BLaER1 (cell line): ENCODE data around the gene MPPED1.

ENCODE experiments used
- H3K27ac ChIP-seq: shearing (Covaris generic); formaldehyde crosslinking; 2 replicates; pipeline ENCODE4 v1.8.1; 2022
- H3K27me3 ChIP-seq: shearing (Covaris generic); formaldehyde crosslinking; 2 replicates; pipeline ENCODE4 v1.8.1; 2022
- H3K36me3 ChIP-seq: shearing (Covaris generic); formaldehyde crosslinking; 2 replicates; pipeline ENCODE4 v1.8.1; 2022
- H3K4me1 ChIP-seq: shearing (Covaris generic); formaldehyde crosslinking; 2 replicates; pipeline ENCODE4 v1.8.1; 2022
- H3K4me2 ChIP-seq: shearing (Covaris generic); formaldehyde crosslinking; 2 replicates; pipeline ENCODE4 v1.8.1; 2022
- H3K4me3 ChIP-seq: shearing (Covaris generic); formaldehyde crosslinking; 2 replicates; pipeline ENCODE4 v1.8.1; 2022
- H3K9ac ChIP-seq: shearing (Covaris generic); formaldehyde crosslinking; 2 replicates; pipeline ENCODE4 v1.8.1; 2022
- H3K9me3 ChIP-seq: shearing (Covaris generic); formaldehyde crosslinking; 2 replicates; pipeline ENCODE4 v1.8.1; 2022
- H4K20me1 ChIP-seq: shearing (Covaris generic); formaldehyde crosslinking; 2 replicates; pipeline ENCODE4 v1.8.1; 2022
- Cebpa-rat ChIP-seq: shearing (Covaris generic); IDR thresholded peaks from 2 replicates; pipeline ENCODE4 v1.8.1; 2022

The MPPED1 gene

DNA sequence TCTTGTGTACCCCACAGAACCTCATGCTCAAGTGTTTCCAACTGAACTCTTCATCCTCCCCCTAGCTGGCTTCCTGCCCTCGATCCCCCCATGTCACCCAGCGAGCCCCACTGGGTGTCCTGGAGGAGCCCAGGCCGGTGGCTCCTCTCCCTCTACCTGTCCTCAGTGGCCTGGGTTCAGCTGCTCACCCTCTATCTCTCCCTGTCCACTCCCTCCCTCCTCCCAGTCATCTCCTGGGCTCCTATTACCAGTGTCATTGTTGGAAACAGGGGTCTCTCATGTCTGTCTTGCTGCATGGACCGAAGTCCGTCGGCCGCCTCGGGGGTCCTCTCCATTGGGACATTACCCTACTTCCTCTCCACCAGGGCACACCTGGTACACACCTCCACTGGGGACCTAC lies 12.9 kb upstream of the MPPED1 start:
- no peaks in the 10 kb centered on the region for H4K20me1 ChIP-seq
- peaks cover 4% of the 10 kb centered on the region; the same call in 1 of the 2 replicates for H3K4me1 ChIP-seq
- no peak overlapping the region for H3K9ac ChIP-seq
- no peak overlapping the region for H3K4me2 ChIP-seq
- no peak overlapping the region for H3K4me3 ChIP-seq
- H3K36me3 ChIP-seq, result no peaks in the 10 kb centered on the region
- no peaks in the 10 kb centered on the region for H3K9me3 ChIP-seq
- no peak for TF ChIP-seq Cebpa-rat
- no peak overlapping the region for H3K27ac ChIP-seq
- H3K27me3 ChIP-seq, result no peaks in the 10 kb centered on the region

DNA sequence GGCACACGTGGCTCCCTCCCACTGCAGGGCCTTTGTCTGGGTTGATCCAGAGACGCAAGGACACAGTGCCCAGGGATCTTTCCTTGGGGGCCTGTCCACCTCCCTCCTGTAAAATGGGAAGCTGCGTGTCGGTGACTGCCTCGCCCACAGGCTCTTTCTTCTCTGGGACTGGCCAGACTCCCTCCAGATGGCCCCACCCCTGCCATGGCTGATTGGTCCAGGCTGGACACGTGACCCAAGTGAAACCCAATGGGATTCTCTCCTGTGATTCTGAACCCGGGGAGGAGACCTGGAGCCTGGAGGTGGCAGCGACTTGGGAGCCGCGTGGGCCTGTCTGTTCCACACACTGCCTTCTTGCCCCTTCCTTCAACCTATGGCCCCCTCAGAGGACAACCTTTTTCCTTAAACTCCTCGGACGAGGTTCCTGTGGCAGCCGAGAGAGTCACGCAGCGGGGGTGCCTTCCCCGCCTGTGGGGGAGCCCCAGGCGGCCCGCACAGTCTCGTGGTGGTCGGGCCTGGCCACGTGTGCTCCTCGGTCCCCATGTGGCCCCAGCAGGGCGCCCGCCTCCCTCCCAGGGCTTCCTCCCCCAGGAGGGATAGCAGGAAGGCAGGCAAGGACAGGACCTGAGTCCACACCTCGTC lies 12.4 kb upstream of the MPPED1 start:
- H3K4me2 ChIP-seq, result no peak overlapping the region
- no peak for TF ChIP-seq Cebpa-rat

DNA sequence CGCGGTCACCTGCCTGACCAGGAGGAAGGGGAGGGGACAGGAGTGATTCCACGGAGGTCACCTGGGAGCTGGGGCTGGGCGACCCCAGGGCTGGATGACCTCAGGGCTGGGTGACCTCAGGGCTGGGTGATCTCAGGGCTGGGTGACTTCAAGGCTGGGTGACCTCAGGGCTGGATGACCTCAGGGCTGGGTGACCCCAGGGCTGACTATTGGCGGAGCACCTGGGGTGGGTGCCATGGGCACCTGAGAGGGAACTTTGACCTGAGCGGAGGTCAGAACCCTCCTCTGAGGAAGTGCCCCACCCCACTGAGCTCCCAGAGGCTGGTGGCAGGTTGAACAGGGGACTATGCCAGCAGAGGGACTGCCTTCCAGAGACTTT lies 11.8 kb upstream of the MPPED1 start:
- H3K27me3 ChIP-seq, result no peaks in the 10 kb centered on the region
- no peak overlapping the region for H3K4me2 ChIP-seq
- no peaks in the 10 kb centered on the region for H4K20me1 ChIP-seq
- H3K27ac ChIP-seq, result no peak overlapping the region
- peaks cover 4% of the 10 kb centered on the region; the same call in 1 of the 2 replicates for H3K4me1 ChIP-seq
- no peak for TF ChIP-seq Cebpa-rat
- H3K9me3 ChIP-seq, result no peaks in the 10 kb centered on the region
- H3K9ac ChIP-seq, result no peak overlapping the region
- H3K4me3 ChIP-seq, result no peak overlapping the region
- no peaks in the 10 kb centered on the region for H3K36me3 ChIP-seq

More for the DNA sequence above, 12.4 kb upstream of the MPPED1 start:
- H3K27ac ChIP-seq, result no peak overlapping the region
- H3K4me1 ChIP-seq, result peaks cover 4% of the 10 kb centered on the region; the same call in 1 of the 2 replicates
- no peak overlapping the region for H3K9ac ChIP-seq
- no peaks in the 10 kb centered on the region for H4K20me1 ChIP-seq
- H3K27me3 ChIP-seq, result no peaks in the 10 kb centered on the region
- H3K9me3 ChIP-seq, result no peaks in the 10 kb centered on the region
- H3K36me3 ChIP-seq, result no peaks in the 10 kb centered on the region
- no peak overlapping the region for H3K4me3 ChIP-seq

GRCh38 chr22:43400449-43400848 lies 11.4 kb upstream of the MPPED1 start:
- no peaks in the 10 kb centered on the region for H3K27me3 ChIP-seq
- no peaks in the 10 kb centered on the region for H3K36me3 ChIP-seq
- TF ChIP-seq Cebpa-rat, result no peak
- no peak overlapping the region for H3K4me2 ChIP-seq
- H3K9me3 ChIP-seq, result no peaks in the 10 kb centered on the region
- H3K27ac ChIP-seq, result no peak overlapping the region
- H3K9ac ChIP-seq, result no peak overlapping the region
- no peak overlapping the region for H3K4me3 ChIP-seq
- H3K4me1 ChIP-seq, result peaks cover 4% of the 10 kb centered on the region; the same call in 1 of the 2 replicates
- no peaks in the 10 kb centered on the region for H4K20me1 ChIP-seq

DNA sequence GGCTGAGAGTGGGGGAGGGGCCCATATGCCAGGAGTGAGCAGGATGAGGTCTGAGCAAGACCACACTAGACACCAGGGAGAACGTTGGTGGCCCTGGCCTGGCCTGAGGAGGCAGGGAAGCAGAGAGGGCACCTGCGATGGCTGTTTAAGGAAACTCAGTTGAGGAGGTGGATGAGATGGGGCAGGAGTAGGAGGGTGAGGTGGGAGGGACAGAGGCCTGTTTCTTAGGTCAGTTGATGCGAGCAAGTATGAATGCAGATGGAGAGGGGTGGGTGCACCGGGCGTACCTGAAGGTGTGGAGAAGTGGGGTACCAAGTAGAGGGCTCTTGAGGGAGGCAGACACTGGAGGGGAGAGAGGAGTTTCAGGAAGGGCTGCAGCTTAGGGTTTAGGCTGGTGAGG lies 10.6 kb upstream of the MPPED1 start:
- Histone ChIP-seq H3K4me2 (no peak overlapping the region), H3K4me3 (no peak overlapping the region), H3K9ac (no peak overlapping the region), H3K27ac (no peak overlapping the region), H3K27me3 (no peaks in the 10 kb centered on the region), H3K4me1 (peaks cover 4% of the 10 kb centered on the region; the same call in 1 of the 2 replicates), H3K9me3 (no peaks in the 10 kb centered on the region), H3K36me3 (no peaks in the 10 kb centered on the region), H4K20me1 (no peaks in the 10 kb centered on the region)
- TF ChIP-seq Cebpa-rat, result no peak

- Histone ChIP-seq H3K27ac (no peak overlapping the region), H3K9ac (no peak overlapping the region), H3K9me3 (no peaks in the 10 kb centered on the region), H3K4me2 (no peak overlapping the region), H3K4me1 (peaks cover 4% of the 10 kb centered on the region; the same call in 1 of the 2 replicates), H3K4me3 (no peak overlapping the region), H3K36me3 (no peaks in the 10 kb centered on the region), H3K27me3 (no peaks in the 10 kb centered on the region), H4K20me1 (no peaks in the 10 kb centered on the region)
- no peak for TF ChIP-seq Cebpa-rat
These were observed 10.2 kb upstream of the MPPED1 start for GRCh38 chr22:43401661-43402060.

- H3K36me3 ChIP-seq, result no peaks in the 10 kb centered on the region
- no peak overlapping the region for H3K4me2 ChIP-seq
- peaks cover 4% of the 10 kb centered on the region; the same call in 1 of the 2 replicates for H3K4me1 ChIP-seq
- H4K20me1 ChIP-seq, result no peaks in the 10 kb centered on the region
- no peak overlapping the region for H3K4me3 ChIP-seq
- H3K9me3 ChIP-seq, result no peaks in the 10 kb centered on the region
- no peaks in the 10 kb centered on the region for H3K27me3 ChIP-seq
- TF ChIP-seq Cebpa-rat, result no peak
- no peak overlapping the region for H3K9ac ChIP-seq
- no peak overlapping the region for H3K27ac ChIP-seq
These were observed 9.7 kb upstream of the MPPED1 start for GRCh38 chr22:43402128-43402527.

- no peak overlapping the region for H3K4me2 ChIP-seq
- no peak overlapping the region for H3K4me3 ChIP-seq
- no peak for TF ChIP-seq Cebpa-rat
- H3K27ac ChIP-seq, result no peak overlapping the region
- peaks cover 6% of the 10 kb centered on the region; the same call in 1 of the 2 replicates for H3K27me3 ChIP-seq
- H3K4me1 ChIP-seq, result peaks cover 4% of the 10 kb centered on the region; the same call in 1 of the 2 replicates
- no peaks in the 10 kb centered on the region for H4K20me1 ChIP-seq
- H3K36me3 ChIP-seq, result no peaks in the 10 kb centered on the region
- H3K9ac ChIP-seq, result no peak overlapping the region
- H3K9me3 ChIP-seq, result no peaks in the 10 kb centered on the region
These were observed 7.0 kb upstream of the MPPED1 start for GRCh38 chr22:43404673-43405385.

GRCh38 chr22:43406186-43406790 lies 5.5 kb upstream of the MPPED1 start:
- Histone ChIP-seq H3K9ac (no peak overlapping the region), H3K27ac (no peak overlapping the region), H3K4me1 (peaks cover 4% of the 10 kb centered on the region; the same call in 1 of the 2 replicates), H3K27me3 (peaks cover 21% of the 10 kb centered on the region), H3K4me3 (no peak overlapping the region), H3K36me3 (no peaks in the 10 kb centered on the region), H3K4me2 (no peak overlapping the region), H4K20me1 (no peaks in the 10 kb centered on the region), H3K9me3 (no peaks in the 10 kb centered on the region)
- TF ChIP-seq Cebpa-rat, result no peak

GRCh38 chr22:43407591-43407990 lies 4.2 kb upstream of the MPPED1 start:
- Histone ChIP-seq H3K27ac (no peak overlapping the region), H3K9me3 (no peaks in the 10 kb centered on the region), H3K4me3 (no peak overlapping the region), H3K27me3 (peaks cover 33% of the 10 kb centered on the region), H3K4me1 (peaks cover 4% of the 10 kb centered on the region; the same call in 1 of the 2 replicates), H3K4me2 (no peak overlapping the region), H3K36me3 (no peaks in the 10 kb centered on the region), H3K9ac (no peak overlapping the region), H4K20me1 (no peaks in the 10 kb centered on the region)
- TF ChIP-seq Cebpa-rat, result no peak
